PC-3 (cell line): Measurements from ENCODE around the gene PLA1A. TPM values are rescaled to one million over a fixed set of nuclear protein-coding genes. Genes with fewer than 3 reads are reported as not detected.
"Not testable (repeated sequence)": the region's sequence is repeated elsewhere in the genome, so short reads cannot be mapped to it uniquely, and the experiment has no call there.

Experiments
- ATAC-seq: fragments of 200-7000 bp; cut with Tn5 transposase; 2 replicates; pipeline ENCODE4 v1.9.1; 2020; ENCODE audit warnings: mild to moderate bottlenecking, moderate library complexity
- BruUV-seq: library from RNA; stranded (reverse); fragments of 400-500 nt; replicated peaks from 2 replicates; lab custom pipeline; 2021; lab: Mats Ljungman, UMichigan
- CTCF ChIA-PET: fragments of 300-600 bp; sonication (Branson Sonifier 250); formaldehyde crosslinking; loops from one replicate; lab custom pipeline; 2022; ENCODE audit warnings: antibody characterized with exemption; lab: Charles Lee
- POLR2A ChIA-PET: fragments of 300-600 bp; sonication (Branson Sonifier 250); formaldehyde crosslinking; loops from one replicate; lab custom pipeline; 2022; ENCODE audit warnings: antibody characterized with exemption; ENCODE audit not compliant: unreplicated experiment; lab: Charles Lee
- DNase-seq: peaks from one replicate; pipeline ENCODE4 v3.0.0-alpha.2; 2015
- H2AFZ ChIP-seq: fragments of 300-600 bp; sonication (generic); 2 replicates; pipeline ENCODE4 v1.6.0; 2016; ENCODE audit warnings: antibody characterized with exemption, low read length
- H3F3A ChIP-seq: fragments of 300-600 bp; sonication (generic); one replicate; pipeline ENCODE4 v1.6.0; 2017; ENCODE audit warnings: antibody characterized with exemption, low read length, control low read depth, mild to moderate bottlenecking; ENCODE audit not compliant: unreplicated experiment
- H3K27ac ChIP-seq: fragments of 300-600 bp; sonication (generic); 2 replicates; pipeline ENCODE4 v1.5.1; 2016; ENCODE audit warnings: mild to moderate bottlenecking, low read length
- H3K27me3 ChIP-seq: fragments of 300-600 bp; sonication (generic); 2 replicates; pipeline ENCODE4 v1.6.1; 2016; ENCODE audit warnings: low read length, mixed read lengths
- H3K36me3 ChIP-seq: fragments of 300-600 bp; sonication (generic); 2 replicates; pipeline ENCODE4 v1.6.1; 2016; ENCODE audit warnings: low read depth, mixed run types, low read length, mixed read lengths
- H3K4me1 ChIP-seq: fragments of 300-600 bp; sonication (generic); 2 replicates; pipeline ENCODE4 v1.5.1; 2016; ENCODE audit warnings: low read length; ENCODE audit not compliant: insufficient read depth
- H3K4me2 ChIP-seq: fragments of 300-600 bp; sonication (generic); 2 replicates; pipeline ENCODE4 v1.6.0; 2016; ENCODE audit warnings: low read length
- H3K4me3 ChIP-seq: fragments of 300-600 bp; sonication (generic); 2 replicates; pipeline ENCODE4 v1.5.1; 2016; ENCODE audit warnings: mild to moderate bottlenecking, low read length, mixed read lengths
- H3K79me2 ChIP-seq: fragments of 300-600 bp; sonication (generic); 2 replicates; pipeline ENCODE4 v1.6.1; 2017; ENCODE audit warnings: low read length, mixed read lengths
- H3K9ac ChIP-seq: fragments of 300-600 bp; sonication (generic); 2 replicates; pipeline ENCODE4 v1.6.0; 2016; ENCODE audit warnings: mild to moderate bottlenecking, low read length
- H3K9me2 ChIP-seq: fragments of 300-600 bp; sonication (generic); replicated peaks from 2 replicates; pipeline ENCODE4 v1.6.1; 2016; ENCODE audit warnings: mixed run types, low read length, mixed read lengths
- H3K9me3 ChIP-seq: fragments of 300-600 bp; sonication (generic); 2 replicates; pipeline ENCODE4 v1.6.1; 2016; ENCODE audit warnings: low read length, mixed read lengths
- H4K20me1 ChIP-seq: fragments of 300-600 bp; sonication (generic); 2 replicates; pipeline ENCODE4 v1.6.1; 2016; ENCODE audit warnings: low read length, mixed read lengths
- CTCF ChIP-seq: fragments of 300-600 bp; sonication (generic); conservative IDR thresholded peaks from 2 replicates; pipeline ENCODE4 v1.5.1; 2017; ENCODE audit warnings: antibody characterized with exemption, low read depth, mild to moderate bottlenecking, low read length
- EZH2 ChIP-seq: fragments of 300-600 bp; sonication (generic); IDR thresholded peaks from one replicate; pipeline ENCODE4 v1.6.1; 2017; ENCODE audit warnings: antibody characterized with exemption, mild to moderate bottlenecking, low read length; ENCODE audit not compliant: unreplicated experiment
- EZH2phosphoT487 ChIP-seq: fragments of 300-600 bp; sonication (generic); IDR thresholded peaks from 2 replicates; pipeline ENCODE4 v1.6.1; 2018; ENCODE audit warnings: mild to moderate bottlenecking, antibody characterized with exemption, low read length, borderline replicate concordance
- intact Hi-C: fragments of 100-400 bp; cut with micrococcal nuclease; formaldehyde crosslinking; loops from 2 replicates; pipeline ENCODE4 v1.9.0; 2023
- total RNA-seq: library from RNA; depleted of rRNA; stranded (reverse); fragments of >200 nt; gene quantifications from 2 replicates; pipeline ENCODE4 v1.2.3, GENCODE V29; 2014

PLA1A gene
- total RNA-seq, 1 experiment from 2014 or later, result 0.36 TPM

GRCh38 chr3:119594066-119594465 lies 3.6 kb upstream of the PLA1A start:
- ATAC-seq, result no peak
- CTCF ChIA-PET, result no interaction called here
- Histone ChIP-seq H4K20me1 (no peaks in the 10 kb centered on the region), H3K27me3 (no peaks in the 10 kb centered on the region), H3K4me2 (no peak overlapping the region), H3K4me3 (no peak overlapping the region), H3K9ac (no peak overlapping the region), H3K79me2 (no peaks in the 10 kb centered on the region), H3K9me2 (no peaks in the 10 kb centered on the region), H3F3A (no peaks in the 10 kb centered on the region), H3K9me3 (no peaks in the 10 kb centered on the region), H3K36me3 (no peaks in the 10 kb centered on the region), H3K27ac (no peak overlapping the region), H2AFZ (no peak overlapping the region), H3K4me1 (peaks cover 5% of the 10 kb centered on the region; the same call in 1 of the 2 replicates)
- intact Hi-C loops, result no loop called here
- TF ChIP-seq EZH2 (no peak), CTCF (no peak), EZH2phosphoT487 (no peak)
- no peak for DNase-seq
- no TSS peak for BruUV-seq
- POLR2A ChIA-PET, result no interaction called here

- H3K79me2 ChIP-seq, H3F3A ChIP-seq, H3K4me3 ChIP-seq, H3K4me1 ChIP-seq, H3K4me2 ChIP-seq, H3K9me2 ChIP-seq, DNase-seq, H4K20me1 ChIP-seq, BruUV-seq, H3K9ac ChIP-seq, CTCF ChIA-PET, H3K27ac ChIP-seq, H3K9me3 ChIP-seq, H3K27me3 ChIP-seq, H3K36me3 ChIP-seq, intact Hi-C loops, ATAC-seq, H2AFZ ChIP-seq: not testable (repeated sequence)
- POLR2A ChIA-PET, result interaction anchor here (0.5 kb wide), 1 partner anchor 69 kb away, joined by 3 read pairs; no protein-coding TSS in a partner anchor
Measured at GRCh38 chr3:119594929-119595328, 2.8 kb upstream of the PLA1A start.

GRCh38 chr3:119595639-119596334 lies 1.9 kb upstream of the PLA1A start:
- Histone ChIP-seq H3K9me3 (no peaks in the 10 kb centered on the region), H3K9me2 (no peaks in the 10 kb centered on the region), H3K36me3 (no peaks in the 10 kb centered on the region), H3K9ac (no peak overlapping the region), H4K20me1 (no peaks in the 10 kb centered on the region), H3K27ac (no peak overlapping the region), H2AFZ (no peak overlapping the region), H3K79me2 (no peaks in the 10 kb centered on the region), H3K4me3 (no peak overlapping the region), H3K4me2 (no peak overlapping the region), H3F3A (no peaks in the 10 kb centered on the region), H3K4me1 (peaks cover 5% of the 10 kb centered on the region; the same call in 1 of the 2 replicates), H3K27me3 (no peaks in the 10 kb centered on the region)
- CTCF ChIA-PET, result no interaction called here
- peak; percentile 25 for ATAC-seq
- POLR2A ChIA-PET, result interaction anchor here (0.5 kb wide), 1 partner anchor 70 kb away, joined by 3 read pairs; no protein-coding TSS in a partner anchor
- TF ChIP-seq EZH2phosphoT487 (no peak), EZH2 (no peak), CTCF (no peak)
- DNase-seq, result no peak
- intact Hi-C loops, result no loop called here
- BruUV-seq, result no TSS peak
